Mucosa of stomach (tissue), 1 donor: ENCODE results near the gene ZNF653.

Experiments
- H3K27me3 ChIP-seq: one replicate; pipeline ENCODE4 v1.7.0; 2013; ENCODE audit warnings: mild to moderate bottlenecking, low read length; ENCODE audit not compliant: control insufficient read depth, insufficient read depth
- H3K36me3 ChIP-seq: one replicate; pipeline ENCODE4 v1.7.0; 2013; ENCODE audit warnings: low read length; ENCODE audit not compliant: control insufficient read depth, insufficient read depth
- H3K4me1 ChIP-seq: one replicate; pipeline ENCODE4 v1.7.0; 2013; ENCODE audit warnings: mild to moderate bottlenecking, low read length; ENCODE audit not compliant: control insufficient read depth, insufficient read depth
- H3K4me3 ChIP-seq: one replicate; pipeline ENCODE4 v1.7.0; 2013; ENCODE audit warnings: low read length
- H3K9ac ChIP-seq: one replicate; pipeline ENCODE4 v1.7.0; 2013; ENCODE audit warnings: mild to moderate bottlenecking, low read length, moderate library complexity
- H3K9me3 ChIP-seq: one replicate; pipeline ENCODE4 v1.7.0; 2013; ENCODE audit warnings: mild to moderate bottlenecking, low read length, moderate library complexity; ENCODE audit not compliant: control insufficient read depth
- donor health status: Pancreatic carcinoma.

ZNF653 gene

GRCh38 chr19:11485245-11485837, 20.3 kb downstream of the ZNF653 start:
- H3K27me3 ChIP-seq, result peaks cover 25% of the 10 kb centered on the region
- no peak overlapping the region for H3K4me3 ChIP-seq
- H3K9ac ChIP-seq, result no peak overlapping the region
- H3K4me1 ChIP-seq, result peaks cover 23% of the 10 kb centered on the region
- H3K36me3 ChIP-seq, result no peaks in the 10 kb centered on the region
- H3K9me3 ChIP-seq, result no peaks in the 10 kb centered on the region

- Histone ChIP-seq H3K4me3 (no peak overlapping the region), H3K27me3 (peaks cover 33% of the 10 kb centered on the region), H3K4me1 (peaks cover 22% of the 10 kb centered on the region), H3K9ac (no peak overlapping the region), H3K36me3 (no peaks in the 10 kb centered on the region), H3K9me3 (no peaks in the 10 kb centered on the region)
Observed at GRCh38 chr19:11483366-11484111, 22.1 kb downstream of the ZNF653 start.

GRCh38 chr19:11482384-11483050, 23.1 kb downstream of the ZNF653 start:
- H3K9me3 ChIP-seq, result no peaks in the 10 kb centered on the region
- no peak overlapping the region for H3K4me3 ChIP-seq
- peaks cover 33% of the 10 kb centered on the region for H3K27me3 ChIP-seq
- H3K36me3 ChIP-seq, result no peaks in the 10 kb centered on the region
- no peak overlapping the region for H3K9ac ChIP-seq
- peaks cover 22% of the 10 kb centered on the region for H3K4me1 ChIP-seq

GRCh38 chr19:11481534-11482383, 23.9 kb downstream of the ZNF653 start:
- Histone ChIP-seq H3K4me3 (no peak overlapping the region), H3K27me3 (peaks cover 33% of the 10 kb centered on the region), H3K36me3 (no peaks in the 10 kb centered on the region), H3K4me1 (peaks cover 22% of the 10 kb centered on the region), H3K9me3 (no peaks in the 10 kb centered on the region), H3K9ac (no peak overlapping the region)

- Histone ChIP-seq H3K36me3 (no peaks in the 10 kb centered on the region), H3K9me3 (no peaks in the 10 kb centered on the region), H3K4me3 (no peak within 1 kb of the TSS), H3K27me3 (peaks cover 33% of the 10 kb centered on the region), H3K9ac (no peak within 1 kb of the TSS), H3K4me1 (peaks cover 22% of the 10 kb centered on the region)
Observed at GRCh38 chr19:11480715-11481533, 24.7 kb downstream of the ZNF653 start, which contains the start of gene ELAVL3. ELAVL3 (minus strand) TSS chr19:11481046; CDS start chr19:11480608, 438 bp downstream.

- H3K4me1 ChIP-seq, result peaks cover 22% of the 10 kb centered on the region
- no peak overlapping the region for H3K4me3 ChIP-seq
- H3K9me3 ChIP-seq, result no peaks in the 10 kb centered on the region
- H3K27me3 ChIP-seq, result peaks cover 33% of the 10 kb centered on the region
- no peak overlapping the region for H3K9ac ChIP-seq
- no peaks in the 10 kb centered on the region for H3K36me3 ChIP-seq
Observed at GRCh38 chr19:11479898-11480714, 25.5 kb downstream of the ZNF653 start.

- no peak overlapping the region for H3K4me3 ChIP-seq
- H3K4me1 ChIP-seq, result peaks cover 22% of the 10 kb centered on the region
- no peak overlapping the region for H3K9ac ChIP-seq
- H3K9me3 ChIP-seq, result no peaks in the 10 kb centered on the region
- peaks cover 33% of the 10 kb centered on the region for H3K27me3 ChIP-seq
- no peaks in the 10 kb centered on the region for H3K36me3 ChIP-seq
Observed at GRCh38 chr19:11479090-11479897, 26.3 kb downstream of the ZNF653 start.

- H3K4me3 ChIP-seq, result no peak overlapping the region
- no peak overlapping the region for H3K9ac ChIP-seq
- peaks cover 22% of the 10 kb centered on the region for H3K4me1 ChIP-seq
- H3K36me3 ChIP-seq, result no peaks in the 10 kb centered on the region
- H3K9me3 ChIP-seq, result no peaks in the 10 kb centered on the region
- H3K27me3 ChIP-seq, result peaks cover 33% of the 10 kb centered on the region
Observed at GRCh38 chr19:11478167-11479089, 27.2 kb downstream of the ZNF653 start.

- H3K9ac ChIP-seq, result no peak overlapping the region
- no peak overlapping the region for H3K4me3 ChIP-seq
- H3K9me3 ChIP-seq, result no peaks in the 10 kb centered on the region
- peaks cover 8% of the 10 kb centered on the region for H3K4me1 ChIP-seq
- peaks cover 11% of the 10 kb centered on the region for H3K27me3 ChIP-seq
- no peaks in the 10 kb centered on the region for H3K36me3 ChIP-seq
Observed at GRCh38 chr19:11475861-11476260, 29.8 kb downstream of the ZNF653 start.
